T-cell (primary cell): ENCODE data around the gene ACTR2. TPM values are rescaled to one million over a fixed set of nuclear protein-coding genes. Genes with fewer than 3 reads are reported as not detected.

Experiments
- ATAC-seq, 4 experiments: fragments of 200-7000 bp in 3 of 4; fragments of 150-1000 bp in 1 of 4; cut with Tn5 transposase; replicated peaks in 1 of 4; 1 replicate in 3 of 4; 2 replicates in 1 of 4; pipeline ENCODE4 v1.10.0; 2021; ENCODE audit warnings: moderate library complexity in 3 of 4, mild to moderate bottlenecking in 2 of 4, moderate number of reproducible peaks in 1 of 4
- CTCF ChIA-PET, 2 donors: fragments of 300-600 bp; sonication (Branson Sonifier 250); formaldehyde crosslinking; loops; one replicate each; lab custom pipeline; 2022; ENCODE audit warnings: antibody characterized with exemption in 2 of 2; lab: Charles Lee
- POLR2A ChIA-PET, 2 donors: fragments of 300-600 bp; sonication (Branson Sonifier 250); formaldehyde crosslinking; loops; one replicate each; lab custom pipeline; 2022; ENCODE audit warnings: antibody characterized with exemption in 2 of 2; lab: Charles Lee
- DNase-seq, 35 experiments: peaks; one replicate each; pipeline versions ENCODE4 v3.0.0 to v3.0.0-alpha.2; 2013 to 2023
- H3K27ac ChIP-seq: one replicate; pipeline ENCODE4 v1.5.1; 2013; ENCODE audit warnings: low read length
- H3K27me3 ChIP-seq, 2 experiments: replicated peaks in 1 of 2; 1 replicate in 1 of 2; 2 replicates in 1 of 2; pipeline versions ENCODE4 v1.6.1 to v1.7.0; 2013; ENCODE audit warnings: low read length in 1 of 2, mixed read lengths in 1 of 2; ENCODE audit not compliant: control insufficient read depth in 2 of 2, insufficient read depth in 2 of 2; ENCODE audit errors: extremely low read depth in 1 of 2
- H3K36me3 ChIP-seq, 2 donors: 1 replicate in 1 of 2; 2 replicates in 1 of 2; pipeline versions ENCODE4 v1.6.1 to v1.7.0; 2013; ENCODE audit warnings: low read length in 1 of 2; ENCODE audit not compliant: control insufficient read depth in 2 of 2, insufficient read depth in 1 of 2; ENCODE audit errors: extremely low read depth in 1 of 2
- H3K4me1 ChIP-seq, 2 experiments: 1 replicate in 1 of 2; 2 replicates in 1 of 2; pipeline versions ENCODE4 v1.6.1 to v1.7.0; 2013; ENCODE audit warnings: low read length in 2 of 2, mixed read lengths in 1 of 2; ENCODE audit not compliant: insufficient read depth in 2 of 2, control insufficient read depth in 1 of 2; ENCODE audit errors: extremely low read depth in 1 of 2
- H3K4me3 ChIP-seq, 2 donors: 1 replicate in 1 of 2; 2 replicates in 1 of 2; pipeline versions ENCODE4 v1.5.1 to v1.7.0; 2013; ENCODE audit warnings: mild to moderate bottlenecking in 2 of 2, low read length in 1 of 2, moderate library complexity in 1 of 2; ENCODE audit not compliant: control insufficient read depth in 1 of 2; ENCODE audit errors: extremely low read depth in 1 of 2
- H3K9me3 ChIP-seq: 2 replicates; pipeline ENCODE4 v1.7.0; 2013
- H3K27ac Mint-ChIP-seq, 2 donors: one replicate each; pipeline ENCODE4 v1.8.0; 2020 to 2021; ENCODE audit warnings: mild to moderate bottlenecking in 2 of 2, mixed read lengths in 2 of 2
- H3K27me3 Mint-ChIP-seq, 2 donors: one replicate each; pipeline ENCODE4 v1.8.0; 2021 to 2022; ENCODE audit warnings: mixed read lengths in 2 of 2
- H3K36me3 Mint-ChIP-seq: one replicate; pipeline ENCODE4 v1.8.0; 2021; ENCODE audit warnings: mixed read lengths
- H3K4me1 Mint-ChIP-seq, 3 donors: one replicate each; pipeline ENCODE4 v1.8.0; 2020 to 2022; ENCODE audit warnings: mixed read lengths in 3 of 3, mild to moderate bottlenecking in 1 of 3
- H3K4me3 Mint-ChIP-seq, 3 donors: one replicate each; pipeline ENCODE4 v1.8.0; 2020 to 2022; ENCODE audit warnings: mild to moderate bottlenecking in 3 of 3, mixed read lengths in 3 of 3, moderate library complexity in 3 of 3
- H3K9me3 Mint-ChIP-seq, 3 donors: one replicate each; pipeline ENCODE4 v1.8.0; 2020 to 2022; ENCODE audit warnings: mixed read lengths in 3 of 3
- WGBS: methylation state at CpG from one replicate; pipeline ENCODE4 v1.1.5; 2013; ENCODE audit warnings: missing lambda C conversion rate; ENCODE audit not compliant: insufficient coverage; 5-methylcytosine and 5-hydroxymethylcytosine counted together
- total RNA-seq, 35 experiments: library from RNA in 6 of 35; stranded (reverse) in 6 of 35; fragments of 120-200 nt in 1 of 35; gene quantifications; one replicate each; pipeline versions ENCODE4 v1.2.1 to v1.2.4 and lab custom pipeline; 2013 to 2026

Gene ACTR2
- total RNA-seq, 5 donors from 2014 or later (not counting 1 experiment from before 2014, with no cell fraction given): 234 to 267 (median 246) TPM

DNA sequence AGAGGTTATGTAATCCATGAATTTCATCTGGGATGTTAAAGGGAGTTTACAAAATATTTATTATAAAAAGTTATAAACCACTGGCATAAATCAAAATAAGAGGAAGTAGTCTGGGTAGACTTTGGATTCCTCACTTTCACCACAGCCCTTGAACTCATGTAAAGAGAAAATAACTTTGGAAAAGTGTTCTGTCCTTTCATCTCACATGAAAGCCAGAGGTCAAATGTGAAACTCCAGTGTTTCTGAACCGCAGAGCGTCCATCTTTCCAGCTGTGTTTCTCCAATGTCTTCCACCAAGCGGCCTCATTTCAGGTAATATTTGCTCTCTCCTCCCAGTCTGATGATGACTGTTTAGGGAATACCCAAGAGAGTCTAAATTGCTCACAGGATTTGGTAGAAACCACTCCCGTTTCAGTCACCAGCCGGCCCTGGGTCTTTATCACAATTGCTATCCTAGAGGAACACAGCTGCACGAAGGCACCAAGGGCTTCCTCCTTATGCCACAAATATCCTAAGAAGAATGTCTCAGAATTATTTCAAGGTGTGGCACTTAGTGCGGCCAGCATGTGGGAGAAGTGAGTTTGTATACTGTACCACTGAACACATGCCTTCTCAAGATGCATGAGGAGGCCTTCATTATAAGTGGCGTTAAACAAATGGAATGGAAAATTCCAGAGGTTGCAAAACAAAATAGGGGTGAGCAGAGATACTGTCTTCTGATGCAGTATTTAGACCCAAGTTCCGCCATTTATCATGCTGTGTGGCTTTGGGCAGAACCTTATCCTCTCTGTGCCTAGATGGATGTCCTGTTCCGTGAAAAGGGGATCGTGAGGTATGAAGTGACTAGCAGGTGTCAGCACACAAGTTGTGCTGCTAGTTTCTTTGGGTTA is 63.8 kb downstream of the ACTR2 start:
- Mint-ChIP-seq H3K9me3 (no peaks in the 10 kb centered on the region), H3K27me3 (peaks cover 0 to 6% of the 10 kb centered on the region in 2 donors), H3K27ac (no peak overlapping the region), H3K36me3 (no peaks in the 10 kb centered on the region), H3K4me3 (no peak overlapping the region), H3K4me1 (no peaks in the 10 kb centered on the region)
- Histone ChIP-seq H3K36me3 (no peaks in the 10 kb centered on the region), H3K27ac (no peak overlapping the region), H3K27me3 (peaks cover 0 to 4% of the 10 kb centered on the region in 2 experiments), H3K4me1 (no peaks in the 10 kb centered on the region), H3K4me3 (no peak overlapping the region), H3K9me3 (no peaks in the 10 kb centered on the region)
- POLR2A ChIA-PET: interaction anchor here in 1 of 2 donors (0.7 kb wide), 1 partner anchor 10 kb away, joined by 6 read pairs; no protein-coding TSS in a partner anchor
- WGBS: 94% methylated on average over 7 of the region's 11 CpGs
- CTCF ChIA-PET: interaction anchor here in 1 of 2 donors (1.0 kb wide), 1 partner anchor 8 kb away, joined by 10 read pairs; no protein-coding TSS in a partner anchor
- no peak for DNase-seq
- no peak for ATAC-seq

DNA sequence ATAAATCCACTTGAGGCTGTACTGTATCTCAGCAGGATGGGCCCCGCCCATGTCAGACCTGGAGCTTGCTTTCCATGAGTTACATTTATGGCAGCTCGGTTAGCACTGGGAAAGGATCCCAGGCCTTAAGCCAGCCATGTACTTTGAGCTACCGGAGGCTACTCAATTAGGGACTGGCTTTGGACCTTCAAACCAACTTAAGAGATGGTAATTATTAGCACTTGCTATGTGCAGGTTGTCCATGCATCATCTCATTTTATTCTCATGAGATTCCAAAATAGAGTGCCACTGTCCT is 64.4 kb downstream of the ACTR2 start:
- H3K4me3 ChIP-seq: no peak overlapping the region
- H3K36me3 ChIP-seq: no peaks in the 10 kb centered on the region
- H3K4me1 Mint-ChIP-seq: peaks cover 0 to 2% (median 1%) of the 10 kb centered on the region in 3 donors
- H3K9me3 ChIP-seq: no peaks in the 10 kb centered on the region
- no peak overlapping the region for H3K27ac Mint-ChIP-seq
- no peak overlapping the region for H3K27ac ChIP-seq
- DNase-seq (no peak), ATAC-seq (no peak)
- WGBS: 96% methylated on average over 2 of the region's 3 CpGs
- no peaks in the 10 kb centered on the region for H3K36me3 Mint-ChIP-seq
- peaks cover 0 to 4% of the 10 kb centered on the region in 2 experiments for H3K4me1 ChIP-seq
- peaks cover 0 to 4% of the 10 kb centered on the region in 2 experiments for H3K27me3 ChIP-seq
- peaks cover 0 to 6% of the 10 kb centered on the region in 2 donors for H3K27me3 Mint-ChIP-seq
- no peak overlapping the region for H3K4me3 Mint-ChIP-seq
- ChIA-PET CTCF (interaction anchor here in 1 of 2 donors (1.1 kb wide), 1 partner anchor 27 kb away, joined by 3 read pairs; no protein-coding TSS in a partner anchor), POLR2A (no interaction called here)
- H3K9me3 Mint-ChIP-seq: no peaks in the 10 kb centered on the region

DNA sequence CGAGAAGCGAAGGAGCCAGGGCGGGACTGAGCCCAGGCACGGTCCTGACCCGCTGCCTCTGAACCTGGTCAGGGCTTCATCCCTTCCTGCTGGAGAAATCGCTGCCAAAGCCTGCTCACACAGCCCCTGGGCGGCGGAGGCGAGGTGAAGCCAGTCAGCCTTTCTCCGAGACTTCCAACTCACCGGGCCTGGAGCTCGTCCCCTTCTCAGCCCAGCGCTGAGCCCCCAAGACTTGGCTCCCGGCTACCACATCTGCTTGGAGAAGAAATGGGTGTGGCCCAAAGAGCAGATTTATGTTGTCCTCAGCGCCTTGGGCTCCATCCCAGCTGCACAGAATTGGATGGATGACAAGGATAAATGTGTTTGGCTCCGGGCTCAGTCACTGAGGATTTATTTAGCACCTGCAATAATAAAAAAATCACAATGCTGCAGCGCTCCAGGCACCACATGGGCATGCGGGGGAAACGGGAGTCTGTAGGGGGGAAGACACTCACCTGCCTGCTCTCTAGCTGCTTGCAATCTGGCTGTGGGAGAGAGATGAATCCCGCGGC is 64.9 kb downstream of the ACTR2 start:
- Histone ChIP-seq H3K27me3 (peaks cover 0 to 4% of the 10 kb centered on the region in 2 experiments), H3K4me1 (peaks cover 0 to 4% of the 10 kb centered on the region in 2 experiments), H3K36me3 (no peaks in the 10 kb centered on the region), H3K9me3 (no peaks in the 10 kb centered on the region), H3K27ac (no peak overlapping the region), H3K4me3 (no peak overlapping the region)
- CTCF ChIA-PET: interaction anchor here in 1 of 2 donors (1.1 kb wide), 1 partner anchor 26 kb away, joined by 3 read pairs; no protein-coding TSS in a partner anchor
- POLR2A ChIA-PET: no interaction called here
- Mint-ChIP-seq H3K4me1 (peaks cover 0 to 2% (median 1%) of the 10 kb centered on the region in 3 donors), H3K36me3 (no peaks in the 10 kb centered on the region), H3K4me3 (no peak overlapping the region), H3K27ac (no peak overlapping the region), H3K27me3 (peaks cover 0 to 6% of the 10 kb centered on the region in 2 donors), H3K9me3 (no peaks in the 10 kb centered on the region)
- WGBS: 96% methylated on average over 12 of the region's 21 CpGs
- ATAC-seq (no peak), DNase-seq (no peak)

DNA sequence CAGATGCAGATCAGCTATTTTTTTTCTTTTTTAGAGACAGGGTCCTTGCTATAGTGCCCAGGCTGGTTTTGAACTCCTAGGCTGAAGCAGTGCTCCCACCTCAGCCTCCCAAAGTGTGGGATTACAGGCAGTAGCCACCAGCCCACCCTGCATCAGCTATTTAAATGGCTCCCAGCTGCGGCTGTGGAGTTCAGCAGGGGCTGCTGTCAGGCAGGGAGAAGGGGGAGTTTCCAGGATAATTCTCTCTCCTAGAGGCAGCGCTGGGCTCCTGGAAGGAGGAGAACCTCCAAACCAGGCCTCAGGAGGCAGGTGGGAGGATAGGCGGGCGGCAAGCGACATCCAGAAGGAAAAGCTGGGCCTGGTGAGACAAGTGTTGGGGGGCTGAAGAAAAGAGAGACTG is 65.7 kb downstream of the ACTR2 start:
- ATAC-seq (no peak), DNase-seq (no peak)
- CTCF ChIA-PET: interaction anchor here in 1 of 2 donors (0.8 kb wide), 1 partner anchor 30 kb away, joined by 3 read pairs; no protein-coding TSS in a partner anchor
- H3K9me3 ChIP-seq: no peaks in the 10 kb centered on the region
- H3K36me3 Mint-ChIP-seq: no peaks in the 10 kb centered on the region
- POLR2A ChIA-PET: no interaction called here
- H3K9me3 Mint-ChIP-seq: no peaks in the 10 kb centered on the region
- WGBS: 91% methylated on average over 5 of the region's 5 CpGs
- H3K4me1 Mint-ChIP-seq: peaks cover 0 to 2% (median 1%) of the 10 kb centered on the region in 3 donors
- no peak overlapping the region for H3K27ac ChIP-seq
- H3K27me3 ChIP-seq: peaks cover 0 to 4% of the 10 kb centered on the region in 2 experiments
- H3K36me3 ChIP-seq: no peaks in the 10 kb centered on the region
- H3K4me1 ChIP-seq: peaks cover 0 to 4% of the 10 kb centered on the region in 2 experiments
- no peak overlapping the region for H3K4me3 Mint-ChIP-seq
- no peak overlapping the region for H3K27ac Mint-ChIP-seq
- no peak overlapping the region for H3K4me3 ChIP-seq
- H3K27me3 Mint-ChIP-seq: peaks cover 0 to 6% of the 10 kb centered on the region in 2 donors

DNA sequence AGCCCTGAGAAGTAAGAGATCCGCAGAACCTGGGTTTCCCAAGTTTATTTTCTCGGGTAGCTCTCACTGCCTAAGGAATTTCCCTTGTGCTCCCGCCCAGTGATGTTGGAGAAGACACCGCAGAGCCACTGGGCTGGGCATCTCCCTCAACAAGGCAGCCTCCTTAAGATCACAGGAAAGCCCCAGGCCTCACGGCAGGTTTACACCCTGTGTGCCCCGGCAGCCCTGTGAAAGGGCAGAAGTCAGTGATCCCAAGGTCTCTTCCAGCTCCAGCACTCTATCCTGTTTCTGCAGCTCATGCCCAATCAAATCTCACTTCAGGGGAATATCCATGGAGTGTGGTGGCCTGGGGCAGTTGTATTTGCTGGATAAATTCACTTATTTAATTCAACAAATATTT is 66.5 kb downstream of the ACTR2 start:
- Mint-ChIP-seq H3K9me3 (no peaks in the 10 kb centered on the region), H3K27ac (no peak overlapping the region), H3K36me3 (no peaks in the 10 kb centered on the region), H3K4me1 (peaks cover 0 to 3% (median 2%) of the 10 kb centered on the region in 3 donors), H3K4me3 (no peak overlapping the region), H3K27me3 (peaks cover 0 to 6% of the 10 kb centered on the region in 2 donors)
- H3K4me1 ChIP-seq: peaks cover 0 to 4% of the 10 kb centered on the region in 2 experiments
- peaks cover 0 to 4% of the 10 kb centered on the region in 2 experiments for H3K27me3 ChIP-seq
- ATAC-seq (no peak), DNase-seq (no peak)
- no peak overlapping the region for H3K4me3 ChIP-seq
- no peaks in the 10 kb centered on the region for H3K36me3 ChIP-seq
- H3K27ac ChIP-seq: no peak overlapping the region
- POLR2A ChIA-PET: no interaction called here
- no peaks in the 10 kb centered on the region for H3K9me3 ChIP-seq
- CTCF ChIA-PET: interaction anchor here in 1 of 2 donors (0.8 kb wide), 1 partner anchor 31 kb away, joined by 3 read pairs; no protein-coding TSS in a partner anchor
- 93% methylated on average over 2 of the region's 6 CpGs for WGBS

DNA sequence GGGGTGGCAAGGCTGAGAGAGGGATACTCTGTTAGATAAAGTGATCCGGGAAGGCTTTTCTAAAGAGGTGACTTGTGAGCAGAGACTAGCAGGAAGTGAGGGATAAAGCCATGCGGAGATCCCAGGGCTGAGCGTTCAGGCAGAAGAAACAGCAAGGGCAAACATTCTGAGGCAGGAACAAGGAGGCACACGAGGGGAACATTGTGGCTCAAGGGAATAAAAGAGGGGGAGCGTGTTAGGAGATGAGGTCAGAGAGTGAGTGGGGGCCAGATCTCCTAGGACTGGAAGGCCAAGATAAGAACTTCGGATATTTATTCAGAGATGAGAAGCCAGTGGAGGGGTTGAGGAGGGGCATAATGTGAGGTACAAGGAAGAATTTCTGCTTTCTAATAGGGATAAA is 67.1 kb downstream of the ACTR2 start:
- ChIA-PET CTCF (no interaction called here), POLR2A (no interaction called here)
- no peak overlapping the region for H3K4me3 Mint-ChIP-seq
- peaks cover 0 to 6% of the 10 kb centered on the region in 2 donors for H3K27me3 Mint-ChIP-seq
- H3K36me3 Mint-ChIP-seq: no peaks in the 10 kb centered on the region
- Histone ChIP-seq H3K4me3 (no peak overlapping the region), H3K36me3 (no peaks in the 10 kb centered on the region), H3K4me1 (peaks cover 4 to 5% of the 10 kb centered on the region in 2 experiments), H3K27me3 (peaks cover 0 to 8% of the 10 kb centered on the region in 2 experiments), H3K9me3 (no peaks in the 10 kb centered on the region), H3K27ac (no peak overlapping the region)
- H3K4me1 Mint-ChIP-seq: peaks cover 0 to 8% (median 7%) of the 10 kb centered on the region in 3 donors
- no peaks in the 10 kb centered on the region for H3K9me3 Mint-ChIP-seq
- no peak overlapping the region for H3K27ac Mint-ChIP-seq
- DNase-seq: no peak
- no peak for ATAC-seq
- WGBS: 83% methylated on average over 5 of the region's 6 CpGs
